Skin epidermis (tissue), 12 donors: Measurements from ENCODE around the gene VKORC1.
A peak's percentile ranks its signal among the peaks of the same experiment; 100 is the strongest.
"Not testable (repeated sequence)": the region's sequence is repeated elsewhere in the genome, so short reads cannot be mapped to it uniquely, and the experiment has no call there.

Experiments used
- H3K27ac ChIP-seq, 21 experiments: fragments of 200-600 bp; sonication (generic) in 11 of 21; one replicate each; pipeline ENCODE4 v1.5.0; 2020; ENCODE audit warnings: mild to moderate bottlenecking in 3 of 21, inconsistent platforms in 2 of 21, moderate library complexity in 2 of 21
- H3K4me3 ChIP-seq, 7 experiments: fragments of 200-600 bp; sonication (generic) in 2 of 7; one replicate each; pipeline ENCODE4 v1.5.0; 2020; ENCODE audit warnings: inconsistent platforms in 2 of 7, mild to moderate bottlenecking in 2 of 7, moderate library complexity in 1 of 7

Gene VKORC1

DNA sequence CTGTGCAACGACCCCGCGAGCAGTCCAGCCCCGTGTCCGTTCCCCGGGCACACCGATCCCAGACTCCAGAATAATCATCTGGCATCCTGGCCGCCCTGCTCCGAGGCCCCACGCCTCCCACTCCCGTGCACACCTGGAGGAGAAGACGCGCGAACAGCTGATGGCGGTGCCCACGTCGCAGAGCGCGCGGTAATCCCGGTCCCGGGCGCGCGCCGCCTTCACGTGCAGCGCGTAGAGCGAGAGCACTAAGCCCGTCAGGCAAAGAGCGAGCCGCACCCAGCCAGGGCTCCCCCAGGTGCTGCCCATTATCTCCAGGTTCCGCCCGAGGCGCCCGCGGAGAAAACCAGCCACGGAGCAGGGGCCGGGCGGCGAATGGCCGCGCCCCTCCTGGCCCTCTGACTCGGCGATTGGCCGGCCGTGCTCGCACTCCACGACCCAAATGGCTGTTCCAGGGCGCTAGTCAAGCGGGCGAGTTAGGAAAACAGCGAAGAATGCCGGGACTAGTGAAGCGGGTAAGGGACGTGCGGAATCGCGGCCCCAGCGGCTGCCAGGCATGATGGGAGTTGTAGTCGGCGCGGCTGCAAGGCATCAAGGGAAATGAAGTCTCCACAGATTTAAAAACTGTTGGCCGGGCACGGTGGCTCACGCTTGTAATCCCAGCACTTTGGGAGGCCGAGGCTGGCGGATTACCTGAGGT is at the start of gene VKORC1:
Gene VKORC1, minus strand, starts transcription at position 374 of the 697 bp plus-strand sequence. Its CDS starts 68 bp downstream, at position 306.
- Histone ChIP-seq H3K4me3 (peak within 1 kb of the TSS; percentile 56 to 86 (median 71)), H3K27ac (peak within 1 kb of the TSS; percentile 16 to 89 (median 85))

DNA sequence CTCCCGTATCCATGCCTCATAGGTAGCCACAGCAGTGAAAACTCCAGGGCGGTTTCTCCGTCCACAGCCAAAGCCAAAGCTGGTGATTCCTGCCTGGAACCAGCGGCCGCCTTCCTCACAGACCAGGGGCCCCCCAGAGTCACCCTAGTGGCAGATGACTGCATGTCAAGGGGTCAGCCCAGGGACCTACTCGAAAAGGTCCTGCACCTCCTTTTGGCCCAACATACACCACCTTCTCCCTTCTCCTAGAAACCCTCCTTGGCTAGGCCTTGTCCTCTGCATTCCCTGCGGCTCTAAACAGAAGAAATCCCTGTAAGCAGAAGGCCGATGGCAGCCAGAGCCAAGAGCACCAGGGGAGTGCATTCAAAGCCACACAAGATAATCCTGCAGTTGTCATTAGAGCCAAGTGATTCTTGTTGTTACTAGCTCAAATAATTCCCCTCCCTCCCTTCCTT is 49.1 kb upstream of the VKORC1 start:
- no peak overlapping the region for H3K4me3 ChIP-seq
- H3K27ac ChIP-seq = no peak overlapping the region

DNA sequence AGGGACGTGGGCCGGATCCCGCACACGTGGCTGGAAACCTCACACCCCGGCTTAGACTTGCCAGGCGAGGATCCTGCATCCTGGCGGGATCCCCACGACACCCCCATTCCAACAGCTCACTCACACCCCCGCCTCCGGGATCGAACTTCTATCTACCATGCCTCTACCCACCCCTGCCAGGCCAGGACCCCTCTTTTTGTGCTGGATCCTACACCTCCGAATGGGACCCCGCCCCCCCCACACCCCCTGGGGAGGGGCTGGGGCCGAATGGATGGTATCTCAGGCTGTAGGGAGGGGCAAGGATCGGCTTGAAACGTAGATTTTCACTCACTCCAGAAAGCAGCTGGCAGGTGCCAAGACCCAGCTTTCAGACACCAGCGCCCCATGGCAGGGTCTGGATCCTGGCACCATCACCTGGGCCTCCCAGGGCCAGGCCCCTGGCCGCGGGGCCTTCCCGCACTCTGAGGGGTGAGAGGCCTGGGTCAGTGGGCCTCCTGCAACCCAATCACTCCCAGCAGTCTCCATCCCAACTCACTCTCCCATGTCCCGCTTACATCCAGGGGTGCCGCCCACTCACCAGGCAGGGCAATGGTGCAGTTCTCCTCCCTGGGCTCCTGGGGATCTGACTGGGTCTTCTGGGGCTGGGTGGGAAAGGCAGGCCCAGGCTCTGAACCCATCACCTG is 48.6 kb upstream of the VKORC1 start:
- Histone ChIP-seq H3K4me3 (peak overlapping the region; percentile 26 to 51 (median 35)), H3K27ac (peak overlapping the region in 20 of 21 experiments; percentile 72 to 96 (median 84))

DNA sequence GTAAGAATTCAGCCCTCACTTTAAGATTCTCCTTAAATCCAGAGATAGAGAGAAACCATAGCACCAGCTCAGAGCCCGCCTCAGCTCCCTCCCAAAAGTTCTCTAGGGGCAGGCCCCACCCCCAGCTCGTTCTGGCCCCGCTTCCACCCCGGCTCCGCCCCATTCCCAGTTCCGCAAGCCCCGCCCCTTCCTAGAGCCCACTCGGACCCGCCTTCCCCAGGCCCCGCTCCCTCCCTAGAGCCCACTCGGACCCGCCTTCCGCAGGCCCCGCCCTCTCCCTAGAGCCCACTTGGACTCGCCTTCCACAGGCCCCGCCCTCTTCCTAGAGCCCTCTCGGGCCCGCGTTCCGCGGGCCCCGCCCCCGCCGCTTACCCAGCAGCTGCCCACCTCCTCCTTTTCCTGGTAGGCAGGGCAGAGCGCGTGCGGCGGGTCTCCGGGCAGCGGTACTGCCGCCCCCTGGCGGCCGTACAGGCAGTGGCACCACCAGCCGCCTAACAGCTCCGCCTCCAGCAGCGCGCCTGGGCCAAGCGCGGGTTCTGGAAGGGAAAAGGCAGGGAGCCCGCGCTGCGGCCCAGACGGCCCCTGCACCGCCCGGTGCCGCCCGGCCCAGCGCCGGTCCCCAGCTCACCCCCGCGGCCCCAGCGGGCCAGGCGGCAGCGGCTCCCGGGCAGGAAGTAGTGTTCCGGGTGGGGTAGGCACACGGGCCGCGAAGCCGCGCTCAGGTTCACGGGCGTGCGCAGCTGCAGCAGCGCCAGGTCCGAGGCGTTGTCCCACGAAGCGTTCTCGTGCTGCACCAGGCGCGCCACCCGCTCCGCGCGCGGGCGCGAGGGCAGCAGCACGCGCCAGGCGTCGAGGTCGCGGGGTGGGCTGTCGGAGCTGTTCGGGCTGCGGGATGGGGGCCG is 47.8 kb upstream of the VKORC1 start:
- peak overlapping the region; percentile 26 to 51 (median 35) for H3K4me3 ChIP-seq

DNA sequence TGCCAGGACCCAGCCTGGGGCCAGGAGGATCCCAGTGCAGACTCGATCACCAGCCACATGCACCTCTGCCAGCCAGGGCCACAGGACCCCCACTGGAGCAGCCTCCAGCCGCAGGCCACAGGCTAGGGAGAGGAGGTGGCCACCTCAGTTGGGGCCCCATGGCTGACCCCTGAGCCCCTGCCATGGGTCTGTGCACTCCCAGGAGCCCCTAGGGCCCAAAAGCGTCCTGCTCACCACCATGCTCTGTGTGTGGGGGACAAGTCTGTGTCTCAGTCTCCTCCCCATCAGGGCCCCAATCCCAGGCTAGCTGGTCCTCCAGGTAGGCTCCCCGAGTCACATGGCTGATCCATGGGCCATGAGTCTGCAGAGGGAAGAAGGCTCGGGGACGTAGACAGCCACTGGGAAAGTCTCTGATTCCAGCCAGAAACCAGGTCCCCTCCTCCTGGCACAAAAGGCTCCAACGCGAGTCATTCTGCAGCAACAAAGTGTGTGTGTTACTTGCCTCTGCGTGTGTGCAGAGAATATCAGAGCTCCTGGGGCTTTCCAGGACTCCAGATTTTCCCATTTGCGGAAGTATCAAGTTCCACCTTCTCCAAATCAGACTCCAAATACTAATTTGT is 47.0 kb upstream of the VKORC1 start:
- peak overlapping the region in 5 of 7 experiments; percentile 26 to 51 (median 34) for H3K4me3 ChIP-seq
- peak overlapping the region in 20 of 21 experiments; percentile 72 to 96 (median 86) for H3K27ac ChIP-seq

More for the DNA sequence above, 47.8 kb upstream of the VKORC1 start:
- H3K27ac ChIP-seq = peak overlapping the region; percentile 19 to 96 (median 86)

DNA sequence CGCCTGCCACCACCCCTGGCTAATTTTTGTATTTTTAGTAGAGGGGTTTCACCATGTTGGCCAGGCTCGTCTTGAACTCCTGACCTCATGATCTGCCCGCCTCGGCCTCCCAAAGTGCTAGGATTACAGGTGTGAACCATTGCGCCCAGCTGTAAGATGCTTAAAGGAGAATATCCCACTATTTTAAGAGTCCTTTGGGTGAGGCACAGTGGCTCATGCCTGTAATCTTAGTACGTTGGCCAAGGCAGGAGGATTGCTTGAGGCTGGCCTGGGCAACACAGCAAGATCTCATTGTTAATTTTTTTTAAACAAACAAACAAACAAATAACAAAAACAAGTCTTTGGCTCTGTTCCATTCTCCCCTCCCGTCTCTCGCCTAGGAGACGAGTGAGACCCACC is 46.5 kb upstream of the VKORC1 start:
- peak overlapping the region in 20 of 21 experiments; percentile 72 to 96 (median 86) for H3K27ac ChIP-seq
- peak overlapping the region in 1 of 7 experiments; percentile 26 for H3K4me3 ChIP-seq

DNA sequence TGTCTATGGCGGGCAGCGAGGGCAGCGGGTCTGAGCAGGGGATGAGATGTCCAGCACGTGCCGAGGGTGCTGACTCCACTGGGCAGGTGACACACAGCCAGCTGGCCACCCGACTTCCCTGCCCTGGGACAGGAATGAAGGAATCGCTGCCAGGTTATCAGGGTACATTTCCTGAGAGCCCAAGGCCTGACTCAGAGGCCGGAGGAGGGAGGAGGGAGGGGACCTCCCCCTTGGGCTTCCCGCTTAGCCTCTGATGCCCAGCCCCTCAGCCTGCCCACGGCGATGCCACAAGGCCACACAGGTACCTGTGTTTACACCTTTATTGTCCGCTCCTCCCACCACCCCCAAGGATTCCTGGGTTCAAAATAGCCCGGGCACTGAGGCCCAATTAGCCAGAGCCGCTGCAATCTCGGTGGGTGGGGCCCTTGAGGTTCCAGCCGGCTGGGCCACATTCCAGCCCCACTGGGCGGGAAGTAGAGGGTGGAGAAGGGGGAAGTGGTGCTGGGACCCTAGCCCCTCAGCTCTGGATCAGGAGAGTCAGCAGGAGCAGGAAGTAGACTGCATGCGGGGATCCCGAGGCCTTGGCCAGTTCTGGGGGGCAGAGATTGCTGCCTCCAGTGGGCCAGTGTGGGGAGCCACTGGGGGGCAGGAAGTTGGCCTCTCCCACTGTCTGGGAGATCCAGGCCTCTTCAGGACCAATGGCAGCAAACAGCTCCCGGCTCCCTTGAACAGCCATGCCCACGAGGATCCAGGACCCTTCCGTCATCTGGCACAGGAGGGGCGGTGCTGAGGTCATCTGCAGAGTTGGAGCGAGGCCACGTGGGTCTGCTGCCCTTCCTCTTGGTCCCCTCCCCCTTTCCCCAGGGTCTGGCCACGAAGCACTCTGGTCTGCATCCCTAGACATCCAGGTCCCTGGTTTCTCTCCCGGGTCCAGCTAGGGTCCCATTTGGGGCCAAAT is 44.3 kb upstream of the VKORC1 start:
- Histone ChIP-seq H3K4me3 (no peak overlapping the region), H3K27ac (peak overlapping the region in 14 of 21 experiments; percentile 12 to 75 (median 48))

DNA sequence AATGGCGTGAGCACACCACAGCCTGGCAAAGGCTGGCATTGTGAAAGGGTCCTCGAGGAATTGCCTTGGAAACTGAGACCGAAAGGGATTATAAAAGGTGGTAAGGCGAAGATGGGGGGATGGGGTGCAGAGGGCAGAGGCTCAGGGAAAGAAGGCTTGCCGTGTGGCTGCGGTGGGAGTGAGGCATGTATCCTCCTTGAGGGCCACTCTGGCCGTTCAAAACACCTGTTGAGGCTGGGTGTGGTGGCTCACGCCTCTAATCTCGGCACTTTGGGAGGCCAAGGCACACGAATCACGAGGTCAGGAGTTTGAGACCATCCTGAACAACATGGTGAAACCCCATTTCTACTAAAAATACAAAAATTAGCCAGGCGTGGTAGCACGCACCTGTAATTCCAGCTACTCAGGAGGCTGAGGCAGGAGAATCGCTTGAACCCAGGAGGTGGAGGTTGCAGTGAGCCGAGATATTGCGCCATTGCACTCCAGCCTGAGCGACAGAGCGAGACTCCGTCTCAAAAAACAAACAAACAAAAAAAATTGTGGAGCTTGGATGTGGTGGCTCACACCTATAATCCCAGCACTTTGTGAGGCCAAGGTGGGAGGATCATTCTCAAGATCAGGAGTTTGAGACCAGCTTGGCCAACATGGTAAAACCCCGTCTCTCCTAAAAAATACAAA is 42.4 kb upstream of the VKORC1 start:
- not testable (repeated sequence) for H3K4me3 ChIP-seq, H3K27ac ChIP-seq

DNA sequence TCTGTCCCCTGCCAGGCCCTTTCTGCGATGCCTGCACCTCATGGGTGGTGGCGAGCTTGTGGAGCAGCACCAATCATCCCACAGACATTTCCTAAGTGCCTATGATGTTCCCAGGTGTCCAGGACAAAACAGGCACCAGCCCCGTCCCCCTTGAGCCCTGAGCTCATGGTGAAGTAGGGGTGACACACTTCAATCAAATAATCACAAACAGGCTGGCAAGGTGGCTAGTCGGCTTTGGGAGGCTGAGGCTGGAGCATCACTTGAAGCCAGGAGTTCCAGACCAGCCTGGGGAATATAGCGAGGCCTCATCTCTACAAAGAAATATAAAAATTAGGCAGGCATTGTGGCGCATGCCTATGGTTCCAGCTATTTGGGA is 41.7 kb upstream of the VKORC1 start:
- Histone ChIP-seq H3K4me3 (no peak overlapping the region), H3K27ac (peak overlapping the region in 2 of 21 experiments; percentile 74 to 83)

DNA sequence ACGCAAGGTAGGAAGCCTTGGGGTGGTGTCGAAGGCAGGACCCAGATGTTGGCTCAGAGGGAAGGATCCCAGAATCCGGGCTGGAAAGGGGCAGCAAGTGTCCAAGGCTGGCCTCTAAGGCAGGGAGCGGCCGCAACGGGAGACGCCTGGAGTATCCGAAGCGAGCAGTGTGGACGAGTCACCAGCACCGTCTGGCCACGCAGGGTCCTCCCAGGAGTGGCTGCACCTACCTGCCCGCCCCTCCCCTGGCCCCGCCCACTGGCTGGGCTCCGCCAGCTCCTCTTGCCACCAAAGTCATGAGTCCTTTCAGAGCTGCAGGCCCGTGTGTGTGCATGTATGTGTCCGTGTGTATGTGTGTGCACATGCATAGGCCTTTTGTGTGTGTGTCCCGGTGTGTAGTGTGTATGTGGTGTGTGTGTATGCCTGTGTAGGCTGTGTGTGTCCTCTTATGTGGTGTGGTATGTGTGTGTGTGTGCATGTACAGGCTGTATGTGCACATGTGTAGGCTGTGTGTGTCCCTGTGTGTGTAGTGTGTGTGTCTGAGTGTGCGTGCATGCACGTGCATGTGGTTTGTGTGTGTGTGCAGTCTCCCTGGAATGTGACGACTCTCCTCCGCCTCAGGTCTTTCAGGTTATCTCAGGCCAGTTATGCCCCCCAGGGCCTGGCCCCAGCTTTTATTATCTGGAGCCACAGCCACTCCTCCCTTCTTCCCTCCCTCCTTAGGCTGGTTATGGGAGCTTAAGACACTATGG is 41.1 kb upstream of the VKORC1 start, which contains the start of gene PRSS8:
Gene PRSS8, minus strand, starts transcription at position 193 of the 752 bp plus-strand sequence. CDS start 229 bp downstream, outside the sequence.
- peak within 1 kb of the TSS in 20 of 21 experiments; percentile 8 to 93 (median 78) for H3K27ac ChIP-seq
- H3K4me3 ChIP-seq = peak within 1 kb of the TSS; percentile 26 to 63 (median 36)

DNA sequence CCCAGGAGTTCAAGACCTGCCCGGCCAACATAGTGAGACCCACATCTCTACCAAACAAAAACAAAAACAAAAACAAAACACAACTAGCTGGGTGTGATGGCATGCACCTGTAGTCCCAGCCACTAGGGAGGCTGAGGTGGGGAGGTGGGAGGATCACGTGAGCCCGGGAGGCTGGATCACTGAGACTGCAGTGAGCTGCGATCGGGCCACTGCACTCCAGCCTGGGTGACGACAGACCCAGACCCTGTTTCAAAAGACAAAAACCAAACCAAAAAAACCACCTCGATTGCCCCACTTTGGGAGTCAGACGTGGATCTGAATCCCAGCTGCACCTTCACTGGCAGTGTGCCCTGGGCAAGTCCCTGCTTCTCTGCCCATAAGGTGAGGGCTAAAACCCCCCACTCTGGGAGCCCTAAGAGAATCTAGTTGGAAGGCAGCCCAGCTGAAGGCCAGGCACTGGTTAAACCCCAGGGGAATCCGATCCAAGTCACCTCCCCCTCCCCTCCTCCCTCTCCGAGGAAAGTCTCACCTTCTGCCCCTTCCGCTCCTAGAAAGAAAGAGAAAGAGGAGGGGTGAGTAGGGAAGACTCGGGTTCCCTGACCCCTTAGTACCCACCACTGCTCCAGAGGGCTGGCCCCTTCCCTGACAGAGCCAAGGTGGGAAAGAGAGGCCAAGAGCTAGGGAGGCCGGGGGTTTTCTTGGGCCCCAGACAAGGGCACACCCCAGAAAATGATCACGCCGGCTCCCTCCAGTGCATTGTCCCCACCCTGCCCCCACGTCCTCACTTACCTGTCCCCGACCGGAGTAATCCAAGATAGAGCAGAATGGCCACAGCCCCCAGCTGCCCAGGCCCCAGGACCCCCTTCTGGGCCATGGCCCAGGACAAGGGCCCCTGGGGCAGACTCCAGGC is 40.3 kb upstream of the VKORC1 start:
- Histone ChIP-seq H3K4me3 (peak overlapping the region; percentile 26 to 63 (median 36)), H3K27ac (peak overlapping the region in 20 of 21 experiments; percentile 8 to 93 (median 78))

DNA sequence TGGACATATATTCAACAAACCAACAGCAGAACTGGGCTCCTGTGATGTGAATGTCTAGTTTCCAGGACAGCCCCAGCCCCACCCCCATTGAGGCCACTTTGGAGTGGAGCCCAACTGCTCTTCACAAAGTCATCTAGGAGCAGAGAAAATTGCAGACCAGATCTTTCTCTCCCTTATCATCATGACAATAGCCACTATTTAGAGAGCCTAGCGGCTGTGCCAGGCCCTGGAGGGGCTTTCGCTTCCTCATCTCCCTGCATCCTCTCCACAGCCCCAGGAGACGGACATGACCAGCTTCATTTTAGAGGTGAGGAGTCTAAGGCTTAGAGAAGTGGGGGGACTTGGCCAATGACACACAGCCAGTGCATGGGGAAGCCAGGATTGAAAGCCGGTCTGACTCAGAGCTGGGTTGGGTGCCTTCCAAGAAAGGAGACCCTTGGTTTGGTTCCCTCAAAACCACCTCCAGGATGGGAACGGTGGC is 39.5 kb upstream of the VKORC1 start:
- peak overlapping the region in 5 of 21 experiments; percentile 7 to 93 (median 83) for H3K27ac ChIP-seq
- peak overlapping the region; percentile 26 to 63 (median 36) for H3K4me3 ChIP-seq

DNA sequence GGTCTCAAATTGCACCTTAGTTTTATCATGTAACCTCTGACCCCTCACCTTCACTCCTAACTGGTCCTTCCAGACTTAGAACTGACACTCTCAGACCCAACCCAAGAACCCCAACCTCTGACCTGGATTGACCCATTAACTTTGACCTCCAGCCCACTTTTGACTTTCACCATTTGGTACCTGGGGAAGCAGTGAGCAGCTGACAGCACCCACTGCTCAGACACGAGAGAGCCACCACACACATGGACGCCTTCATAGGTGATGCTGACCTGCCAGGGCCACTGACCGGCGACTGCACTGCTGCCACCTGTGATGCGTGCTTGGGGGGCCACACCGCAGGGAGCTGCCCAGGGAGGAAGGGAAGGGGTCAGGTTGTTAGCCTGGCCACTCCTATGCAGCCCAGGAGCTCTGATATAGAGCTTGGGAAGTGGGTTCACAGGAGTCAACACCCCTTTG is 38.5 kb upstream of the VKORC1 start:
- Histone ChIP-seq H3K27ac (peak overlapping the region in 3 of 21 experiments; percentile 1 to 35 (median 6)), H3K4me3 (no peak overlapping the region)

DNA sequence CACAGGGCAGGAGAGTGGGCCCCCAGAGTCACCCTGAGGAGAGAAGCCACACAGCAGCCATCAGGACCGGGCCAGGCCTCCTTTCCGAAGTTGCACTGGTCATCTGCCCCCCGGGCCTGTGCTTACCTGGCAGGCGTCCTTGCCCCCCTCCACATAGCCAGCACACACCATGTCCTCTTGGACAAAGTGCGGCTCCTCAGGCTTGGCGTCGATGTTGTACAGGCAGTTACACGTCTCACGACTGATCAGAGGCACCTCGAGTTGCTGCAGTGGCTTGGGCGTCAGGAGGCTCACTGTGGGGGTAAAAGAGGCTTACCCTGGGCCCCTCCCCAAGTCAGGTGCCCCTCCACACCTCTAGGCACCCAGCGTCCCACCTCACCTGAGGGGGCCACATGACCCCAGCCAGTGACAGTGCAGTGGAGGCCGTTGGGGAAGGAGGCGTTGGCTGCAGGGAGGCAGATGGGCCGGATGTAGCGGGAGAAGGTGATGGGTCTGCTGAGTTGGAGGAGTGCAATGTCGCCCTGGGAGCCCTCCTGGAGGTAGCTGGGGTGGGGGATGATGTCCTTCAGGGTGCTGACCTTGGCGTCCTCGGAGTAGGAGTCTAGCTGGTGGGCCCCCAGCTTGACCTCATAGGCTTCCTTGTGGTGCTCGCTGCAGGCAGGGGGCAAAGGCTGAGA is 37.8 kb upstream of the VKORC1 start:
- peak overlapping the region in 10 of 21 experiments; percentile 1 to 85 (median 48) for H3K27ac ChIP-seq
- H3K4me3 ChIP-seq = no peak overlapping the region

DNA sequence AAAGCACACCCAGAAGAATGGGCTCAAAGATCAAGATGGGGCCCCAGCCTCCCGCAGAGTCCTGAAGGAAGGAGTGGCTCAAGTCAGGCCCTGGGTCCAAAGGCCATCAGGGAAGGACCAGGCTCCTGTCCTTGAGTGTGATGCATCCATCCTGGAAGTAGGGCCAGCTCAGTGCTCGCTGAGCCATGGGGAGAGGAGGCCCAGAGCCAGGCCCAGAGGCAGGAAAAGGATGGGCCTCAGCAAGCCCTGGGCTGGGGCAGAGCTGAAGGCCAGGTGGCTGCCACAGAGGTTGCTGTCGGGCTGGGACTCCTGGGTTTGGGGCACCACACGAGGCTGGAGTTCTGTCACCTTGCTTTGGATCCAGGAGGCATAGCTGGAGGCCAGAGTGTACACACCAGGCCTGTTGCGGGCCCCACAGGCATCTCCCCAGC is 37.3 kb upstream of the VKORC1 start:
- peak overlapping the region in 12 of 21 experiments; percentile 0 to 85 (median 68) for H3K27ac ChIP-seq
- no peak overlapping the region for H3K4me3 ChIP-seq
